Vagina (tissue), 2 donors: Measurements from ENCODE around the gene ATMIN. TPM values are rescaled to one million over a fixed set of nuclear protein-coding genes. Genes with fewer than 3 reads are reported as not detected.

ENCODE experiments used
- DNase-seq, 2 donors: peaks; one replicate each; pipeline ENCODE4 v3.0.0-alpha.2; 2017; ENCODE audit errors: extremely low spot score in 2 of 2
- H3K27ac ChIP-seq: fragments of 200-600 bp; sonication (generic); one replicate; pipeline ENCODE4 v1.5.1; 2019
- H3K27me3 ChIP-seq: fragments of 200-600 bp; sonication (generic); one replicate; pipeline ENCODE4 v1.5.1; 2019
- H3K36me3 ChIP-seq, 2 donors: fragments of 200-600 bp; sonication (generic); one replicate each; pipeline ENCODE4 v1.5.1; 2017 to 2019
- H3K4me1 ChIP-seq: fragments of 200-600 bp; sonication (generic); one replicate; pipeline ENCODE4 v1.5.1; 2019
- H3K4me3 ChIP-seq, 2 donors: fragments of 200-600 bp; sonication (generic); 1 replicate in 1 of 2; 2 replicates in 1 of 2; pipeline ENCODE4 v1.5.1; 2016 to 2019
- H3K9me3 ChIP-seq: fragments of 200-600 bp; sonication (generic); one replicate; pipeline ENCODE4 v1.5.1; 2019
- CTCF ChIP-seq, 3 experiments: fragments of 450-650 bp in 2 of 3; fragments of 200-600 bp in 1 of 3; sonication (generic) in 1 of 3; IDR thresholded peaks; one replicate each; pipeline ENCODE4 v1.5.1; 2017 to 2019; ENCODE audit warnings: antibody characterized with exemption in 3 of 3, mild to moderate bottlenecking in 2 of 3, moderate library complexity in 2 of 3
- POLR2A ChIP-seq, 2 donors: fragments of 450-650 bp; IDR thresholded peaks; one replicate each; pipeline ENCODE4 v1.6.1; 2017; ENCODE audit warnings: antibody characterized with exemption in 2 of 2, mild to moderate bottlenecking in 2 of 2, moderate library complexity in 2 of 2
- POLR2AphosphoS5 ChIP-seq, 2 donors: sonication (generic); formaldehyde crosslinking; IDR thresholded peaks; one replicate each; pipeline ENCODE4 v1.9.0; 2017; ENCODE audit warnings: antibody characterized with exemption in 2 of 2, mild to moderate bottlenecking in 2 of 2, low read depth in 1 of 2; ENCODE audit not compliant: insufficient read depth in 1 of 2
- intact Hi-C: fragments of 100-400 bp; cut with DNase I; formaldehyde crosslinking; loops from one replicate; pipeline ENCODE4 v1.15.1; 2023
- total RNA-seq: library from RNA; depleted of rRNA; stranded (reverse); fragments of >200 nt; gene quantifications from one replicate; pipeline ENCODE4 v1.2.3, GENCODE V29; 2016

Gene ATMIN
- total RNA-seq, 1 donor from 2014 or later = 29.7 TPM

GRCh38 chr16:81035975-81036750 lies 521 bp downstream of the ATMIN start:
- Histone ChIP-seq H3K36me3 (peaks cover 0 to 1% of the 10 kb centered on the region in 2 donors), H3K27me3 (no peaks in the 10 kb centered on the region), H3K4me3 (peak overlapping the region; percentile 65 to 99), H3K9me3 (no peaks in the 10 kb centered on the region), H3K27ac (peak overlapping the region; percentile 51), H3K4me1 (peaks cover 30% of the 10 kb centered on the region)
- intact Hi-C loops = no loop called here
- DNase-seq = no peak
- no peak for TF ChIP-seq POLR2AphosphoS5 (IDR thresholded peaks at IDR 0.05; ENCODE audit: insufficient read depth in 1 of 2, low read depth in 1 of 2)
- TF ChIP-seq CTCF (IDR thresholded peaks at IDR 0.05) = no peak
- TF ChIP-seq POLR2A (IDR thresholded peaks at IDR 0.05) = no peak

DNA sequence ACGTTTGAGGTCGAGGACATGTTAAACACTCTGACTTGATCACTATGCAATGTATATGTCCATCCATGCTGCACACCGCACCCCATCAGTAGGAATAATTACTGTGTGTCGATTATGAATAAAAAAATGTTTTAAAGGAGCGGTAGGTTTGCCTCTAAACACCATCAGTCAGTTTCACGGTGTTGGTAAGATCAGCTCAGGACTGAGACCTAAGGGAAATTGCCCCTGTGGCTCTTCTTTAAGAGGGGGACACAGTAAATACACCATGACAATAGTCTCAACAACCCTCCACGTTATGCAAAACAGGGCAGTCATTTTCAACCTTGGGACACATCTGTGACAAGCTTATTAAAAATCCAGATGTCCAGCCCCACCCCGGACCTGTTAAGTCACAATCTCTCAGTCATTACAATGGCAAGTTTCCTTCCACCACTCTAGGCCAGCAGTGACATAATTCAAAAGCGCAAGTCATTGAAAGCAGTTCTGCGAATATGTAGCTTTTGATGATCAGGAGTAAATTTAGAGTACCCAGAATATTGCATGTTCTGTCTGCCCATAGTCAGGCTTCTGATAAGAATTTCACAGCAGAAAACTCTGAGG lies 1.2 kb downstream of the ATMIN start:
- intact Hi-C loops = no loop called here
- Histone ChIP-seq H3K36me3 (peaks cover 0 to 8% of the 10 kb centered on the region in 2 donors), H3K4me3 (peak overlapping the region; percentile 65 to 99), H3K27me3 (no peaks in the 10 kb centered on the region), H3K9me3 (no peaks in the 10 kb centered on the region), H3K27ac (peak overlapping the region; percentile 51), H3K4me1 (peaks cover 30% of the 10 kb centered on the region)
- TF ChIP-seq POLR2AphosphoS5 (IDR thresholded peaks at IDR 0.05; ENCODE audit: insufficient read depth in 1 of 2, low read depth in 1 of 2) = no peak
- no peak for TF ChIP-seq POLR2A (IDR thresholded peaks at IDR 0.05)
- TF ChIP-seq CTCF (IDR thresholded peaks at IDR 0.05) = no peak
- no peak for DNase-seq

- Histone ChIP-seq H3K36me3 (peaks cover 0 to 41% of the 10 kb centered on the region in 2 donors), H3K9me3 (no peaks in the 10 kb centered on the region), H3K4me1 (peaks cover 30% of the 10 kb centered on the region), H3K27me3 (no peaks in the 10 kb centered on the region), H3K4me3 (no peak overlapping the region), H3K27ac (no peak overlapping the region)
- no peak for DNase-seq
- intact Hi-C loops = no loop called here
- no peak for TF ChIP-seq POLR2AphosphoS5 (IDR thresholded peaks at IDR 0.05; ENCODE audit: insufficient read depth in 1 of 2, low read depth in 1 of 2)
- TF ChIP-seq CTCF (IDR thresholded peaks at IDR 0.05) = no peak
- TF ChIP-seq POLR2A (IDR thresholded peaks at IDR 0.05) = no peak
Observed at GRCh38 chr16:81040131-81040530, 4.5 kb downstream of the ATMIN start.

DNA sequence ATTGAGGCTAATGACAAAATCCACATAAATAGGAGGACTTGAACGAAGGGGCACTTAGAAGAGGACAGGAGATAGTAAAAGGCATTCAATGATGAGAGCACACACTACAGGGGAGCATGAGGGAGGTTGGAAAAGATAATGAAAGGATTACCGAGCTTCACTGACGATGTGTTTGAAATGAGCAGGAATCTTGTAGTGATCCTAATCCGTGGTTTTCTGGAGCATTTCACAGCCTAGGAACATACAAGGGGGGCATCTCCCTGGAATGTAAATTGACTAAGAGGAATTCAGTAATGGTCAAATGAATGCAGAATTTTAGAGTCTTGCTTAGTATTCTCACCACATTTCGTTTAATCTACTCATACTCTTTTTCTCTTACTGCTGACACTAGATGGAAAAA lies 5.2 kb downstream of the ATMIN start:
- intact Hi-C loops = no loop called here
- Histone ChIP-seq H3K4me3 (no peak overlapping the region), H3K36me3 (peaks cover 0 to 48% of the 10 kb centered on the region in 2 donors), H3K9me3 (no peaks in the 10 kb centered on the region), H3K4me1 (peaks cover 27% of the 10 kb centered on the region), H3K27ac (no peak overlapping the region), H3K27me3 (no peaks in the 10 kb centered on the region)
- TF ChIP-seq CTCF (IDR thresholded peaks at IDR 0.05) = no peak
- no peak for TF ChIP-seq POLR2AphosphoS5 (IDR thresholded peaks at IDR 0.05; ENCODE audit: insufficient read depth in 1 of 2, low read depth in 1 of 2)
- no peak for TF ChIP-seq POLR2A (IDR thresholded peaks at IDR 0.05)
- DNase-seq = no peak

- no peaks in the 10 kb centered on the region for H3K27me3 ChIP-seq
- TF ChIP-seq CTCF (IDR thresholded peaks at IDR 0.05) = no peak
- TF ChIP-seq POLR2AphosphoS5 (IDR thresholded peaks at IDR 0.05; ENCODE audit: insufficient read depth in 1 of 2, low read depth in 1 of 2) = no peak
- no peak for TF ChIP-seq POLR2A (IDR thresholded peaks at IDR 0.05)
- no peak for DNase-seq
- peaks cover 0 to 50% of the 10 kb centered on the region in 2 donors for H3K36me3 ChIP-seq
- H3K27ac ChIP-seq = no peak overlapping the region
- no peaks in the 10 kb centered on the region for H3K9me3 ChIP-seq
- intact Hi-C loops = no loop called here
- peaks cover 23% of the 10 kb centered on the region for H3K4me1 ChIP-seq
- H3K4me3 ChIP-seq = no peak overlapping the region
Observed at GRCh38 chr16:81041696-81042095, 6.1 kb downstream of the ATMIN start.
